ENCODE measurements around the gene PALLD. TPM values are rescaled to one million over a fixed set of nuclear protein-coding genes. Genes with fewer than 3 reads are reported as not detected.

Gene PALLD
- total RNA-seq, 4 donors from 2014 or later = 60.2 to 437 (median 118) TPM

DNA sequence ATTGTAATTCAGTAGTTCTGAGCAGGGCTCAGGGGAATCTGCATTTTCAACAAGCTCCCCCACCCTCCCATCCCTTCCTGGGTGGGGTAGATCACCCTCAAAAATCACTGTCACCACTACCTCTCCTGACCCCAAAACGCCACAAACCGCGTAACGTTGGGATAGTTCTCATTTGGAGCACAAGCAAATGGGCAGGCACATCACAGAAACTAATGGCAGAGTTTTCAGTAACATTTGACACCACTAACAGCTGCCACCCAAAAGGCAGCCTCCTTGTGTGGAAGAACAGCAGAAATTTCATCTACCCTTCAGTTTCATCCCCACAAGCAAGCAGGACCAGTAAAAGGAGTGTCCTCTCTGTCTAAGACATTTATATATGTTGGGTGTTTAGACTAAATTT, 132.7 kb downstream of the PALLD start:
- no peak for DNase-seq
- TF ChIP-seq CTCF (IDR thresholded peaks at IDR 0.05) (no peak), POLR2A (IDR thresholded peaks at IDR 0.05) (no peak)
- Histone ChIP-seq H3K36me3 (no peaks in the 10 kb centered on the region), H3K4me1 (peaks cover 0 to 34% (median 7%) of the 10 kb centered on the region in 3 donors), H3K27ac (no peak overlapping the region), H3K9me3 (no peaks in the 10 kb centered on the region), H3K27me3 (peaks cover 0 to 37% (median 0%) of the 10 kb centered on the region in 4 donors), H3K4me3 (no peak overlapping the region)
- WGBS, 2 donors = 90 to 91% methylated on average over 4 of the region's 4 CpGs
- intact Hi-C loops (cut with DNase I) = no loop called here

DNA sequence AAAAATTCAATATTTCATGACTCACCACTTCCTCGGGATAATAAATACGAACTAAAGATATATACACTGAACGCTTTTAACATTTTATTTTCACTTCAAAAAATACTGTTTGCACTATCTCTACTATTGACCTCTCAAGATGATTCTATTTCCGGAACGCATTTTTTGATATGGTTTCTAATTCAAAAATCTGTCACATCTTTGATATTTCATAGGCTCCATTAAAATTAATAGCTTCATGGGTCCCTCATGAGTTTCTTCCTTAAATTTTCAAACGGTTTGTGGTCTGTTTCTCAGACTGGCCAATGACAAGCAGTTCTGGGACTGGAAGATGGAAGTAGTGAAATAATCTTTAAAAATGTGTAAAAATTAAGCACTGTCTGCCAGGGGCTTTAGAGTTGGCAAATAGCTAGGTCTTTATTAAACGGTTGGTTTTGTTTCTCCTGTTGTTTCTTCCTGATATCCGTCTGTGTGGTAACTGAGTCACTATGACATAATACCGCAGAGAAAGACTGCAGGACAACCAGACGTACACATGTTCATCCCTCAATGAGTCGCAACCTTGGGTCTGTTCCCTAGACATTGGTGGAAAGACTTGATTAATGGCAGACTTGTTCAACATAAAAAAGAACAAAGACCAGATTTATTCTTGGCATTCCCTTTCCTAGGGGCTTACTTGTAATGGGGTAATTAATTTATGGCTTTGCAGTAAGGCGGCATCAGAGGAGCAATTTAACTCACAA, 133.8 kb downstream of the PALLD start:
- H3K4me1 ChIP-seq = peaks cover 0 to 34% (median 7%) of the 10 kb centered on the region in 3 donors
- intact Hi-C loops (cut with DNase I) = no loop called here
- no peaks in the 10 kb centered on the region for H3K9me3 ChIP-seq
- no peak for DNase-seq
- peaks cover 0 to 38% (median 0%) of the 10 kb centered on the region in 4 donors for H3K27me3 ChIP-seq
- no peaks in the 10 kb centered on the region for H3K36me3 ChIP-seq
- 50 to 52% methylated on average over 12 of the region's 12 CpGs for WGBS, 2 donors
- peak overlapping the region; percentile 39 to 70 (median 52) for H3K4me3 ChIP-seq
- TF ChIP-seq CTCF (IDR thresholded peaks at IDR 0.05) = no peak
- TF ChIP-seq POLR2A (IDR thresholded peaks at IDR 0.05) = no peak
- peak overlapping the region in 3 of 4 donors; percentile 73 to 80 (median 80) for H3K27ac ChIP-seq

DNA sequence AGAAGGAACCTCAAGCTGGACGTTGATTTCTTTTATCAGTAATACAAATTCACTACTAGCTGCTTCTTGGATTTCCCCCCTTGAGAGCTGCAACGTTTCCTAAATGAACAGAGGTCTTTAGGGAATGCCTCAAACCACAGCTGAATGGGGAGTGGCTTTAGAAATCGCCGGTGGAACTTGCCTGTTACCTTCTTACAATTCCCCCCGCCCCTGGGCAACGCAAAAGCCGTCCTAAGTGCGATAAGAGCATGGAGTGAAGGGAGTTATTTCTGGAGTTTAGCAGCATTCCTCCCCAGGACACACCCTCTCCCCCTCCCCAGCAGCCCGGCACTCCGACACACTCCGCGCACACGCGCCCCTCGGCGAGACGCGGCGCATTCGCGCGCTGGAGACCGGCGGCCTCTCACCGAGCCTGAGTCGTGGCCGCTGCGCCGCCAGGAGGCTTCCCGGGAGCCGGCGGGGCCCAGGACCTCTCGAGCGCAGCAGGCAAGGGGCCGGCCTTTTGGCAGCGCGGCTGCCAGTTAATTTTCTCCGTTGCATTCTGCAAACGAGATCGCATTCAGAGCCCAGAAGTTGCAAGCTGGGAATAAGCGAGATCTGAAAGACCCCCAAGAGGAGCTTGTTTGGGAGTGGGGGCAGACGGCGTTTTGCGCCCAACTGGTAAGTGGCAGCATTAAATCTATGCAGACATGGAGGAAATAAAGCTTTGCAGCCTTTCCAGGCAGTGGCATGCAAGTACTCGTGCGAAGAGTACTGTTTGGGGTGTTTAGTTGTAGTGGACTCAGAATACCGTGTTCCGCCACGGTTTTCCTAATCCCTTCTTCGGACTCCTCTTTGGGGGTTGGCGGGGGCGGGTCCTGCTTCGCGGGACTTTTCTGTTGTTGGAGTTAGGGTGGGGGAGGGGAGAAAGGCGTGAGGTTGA, 134.7 kb downstream of the PALLD start:
- H3K27me3 ChIP-seq = peaks cover 0 to 38% (median 0%) of the 10 kb centered on the region in 4 donors
- peak overlapping the region; percentile 39 to 70 (median 52) for H3K4me3 ChIP-seq
- no peak for DNase-seq
- H3K27ac ChIP-seq = peak overlapping the region; percentile 56 to 80 (median 76)
- H3K9me3 ChIP-seq = no peaks in the 10 kb centered on the region
- H3K4me1 ChIP-seq = peaks cover 0 to 39% (median 7%) of the 10 kb centered on the region in 3 donors
- no peaks in the 10 kb centered on the region for H3K36me3 ChIP-seq
- TF ChIP-seq CTCF (IDR thresholded peaks at IDR 0.05) = peak in 4 of 6 experiments; percentile 32 to 59 (median 42)
- TF ChIP-seq POLR2A (IDR thresholded peaks at IDR 0.05) = no peak
- intact Hi-C loops (cut with DNase I) = no loop called here
- WGBS, 2 donors = 1 to 2% methylated on average over 18 to 19 of the region's 55 CpGs

DNA sequence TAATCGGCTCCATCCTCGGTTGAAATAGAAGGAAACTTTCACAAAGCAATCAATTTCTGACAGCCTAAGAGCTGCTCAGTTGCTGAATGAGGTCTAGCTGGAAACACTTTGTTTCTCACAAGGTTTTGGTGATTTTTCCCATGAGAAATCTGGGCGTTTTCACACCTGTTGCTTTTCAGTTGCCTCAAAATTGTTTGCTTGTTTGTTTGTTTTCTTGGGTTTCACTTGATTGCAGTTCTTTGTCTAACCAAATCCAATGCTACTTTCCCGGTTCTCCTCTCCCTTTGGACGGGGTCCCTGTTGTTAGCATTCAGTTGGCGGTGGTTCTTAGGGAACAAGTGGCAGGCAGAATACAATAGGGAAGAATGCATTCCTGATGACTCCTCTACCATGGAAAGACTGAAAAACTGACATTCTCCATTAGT, 135.5 kb downstream of the PALLD start:
- DNase-seq = no peak
- Histone ChIP-seq H3K4me3 (peak overlapping the region; percentile 39 to 70 (median 52)), H3K4me1 (peaks cover 4 to 47% (median 7%) of the 10 kb centered on the region in 3 donors), H3K36me3 (no peaks in the 10 kb centered on the region), H3K27ac (peak overlapping the region in 3 of 4 donors; percentile 73 to 80 (median 80)), H3K9me3 (no peaks in the 10 kb centered on the region), H3K27me3 (peaks cover 0 to 38% (median 0%) of the 10 kb centered on the region in 4 donors)
- TF ChIP-seq POLR2A (IDR thresholded peaks at IDR 0.05) = no peak
- TF ChIP-seq CTCF (IDR thresholded peaks at IDR 0.05) = no peak
- WGBS, 2 donors = 15 to 21% methylated on average over 6 of the region's 6 CpGs
- intact Hi-C loops (cut with DNase I) = no loop called here

All from esophagus squamous epithelium (tissue), 5 donors.